Activated naive CD4-positive, alpha-beta T cell treated with anti-CD3 and anti-CD28 coated beads, Interleukin-2, amount 50 U/mL, for 24 hours (primary cell): Measurements from ENCODE around the gene TMEM91.

ENCODE experiments used
- H3K27ac Mint-ChIP-seq: one replicate; pipeline ENCODE4 v1.8.0; 2021; ENCODE audit warnings: mild to moderate bottlenecking, mixed read lengths
- H3K27me3 Mint-ChIP-seq: one replicate; pipeline ENCODE4 v1.8.0; 2021; ENCODE audit warnings: mixed read lengths
- H3K36me3 Mint-ChIP-seq: one replicate; pipeline ENCODE4 v1.8.0; 2021; ENCODE audit warnings: mixed read lengths
- H3K4me1 Mint-ChIP-seq: one replicate; pipeline ENCODE4 v1.8.0; 2021; ENCODE audit warnings: mixed read lengths
- H3K4me3 Mint-ChIP-seq: one replicate; pipeline ENCODE4 v1.8.0; 2021; ENCODE audit warnings: mild to moderate bottlenecking, mixed read lengths
- H3K9me3 Mint-ChIP-seq: one replicate; pipeline ENCODE4 v1.8.0; 2021; ENCODE audit warnings: mixed read lengths

Gene TMEM91

DNA sequence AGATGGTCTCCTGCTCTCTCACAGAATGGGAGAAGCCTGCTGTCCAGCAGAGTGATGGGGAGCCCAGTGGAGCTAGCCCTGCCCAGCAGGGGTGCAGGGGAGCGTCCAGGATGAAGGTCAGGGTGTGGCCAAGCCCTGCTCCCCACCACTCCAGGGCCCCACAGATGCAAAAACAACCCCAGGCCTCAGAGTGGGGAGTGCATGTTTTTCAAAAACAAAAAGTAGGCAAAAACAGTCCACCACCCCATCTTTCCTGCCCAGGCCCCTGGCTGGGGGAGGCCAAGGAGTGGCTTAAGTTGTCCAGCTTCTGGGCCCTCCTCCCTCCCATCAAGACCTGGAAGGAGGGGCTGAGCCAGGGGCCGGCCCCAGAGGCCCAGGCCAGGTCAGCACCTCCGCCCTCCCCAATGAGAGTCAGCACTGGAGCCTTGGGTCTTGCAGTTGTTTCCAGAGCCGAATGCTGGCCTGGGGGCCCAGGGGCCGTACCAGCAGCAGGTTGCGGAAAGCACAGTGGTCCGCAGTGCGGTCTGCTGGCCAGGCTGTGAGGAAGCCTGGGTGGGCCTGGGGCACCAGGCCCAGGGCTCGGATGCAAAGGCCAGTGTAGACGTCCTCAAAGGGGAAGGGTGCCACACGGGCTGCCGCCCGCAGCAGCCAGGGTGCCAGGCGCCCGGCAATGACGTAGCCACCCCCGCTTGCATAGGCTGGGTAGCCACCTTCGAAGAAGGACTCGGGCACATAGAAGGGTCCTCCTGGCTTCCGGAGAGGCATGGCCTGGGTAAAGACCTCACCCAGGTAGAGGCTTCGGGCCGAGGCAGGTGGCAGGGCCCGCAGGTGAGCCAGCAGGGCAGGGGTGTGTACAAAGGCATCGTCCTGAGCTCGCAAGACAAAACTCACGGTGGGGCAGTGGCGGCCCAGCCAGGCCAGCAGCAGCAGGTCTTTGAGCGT is 49.1 kb downstream of the TMEM91 start:
- Mint-ChIP-seq H3K36me3 (peaks cover 4% of the 10 kb centered on the region), H3K4me3 (no peak overlapping the region), H3K4me1 (peaks cover 24% of the 10 kb centered on the region), H3K27ac (no peak overlapping the region), H3K27me3 (no peaks in the 10 kb centered on the region), H3K9me3 (no peaks in the 10 kb centered on the region)

DNA sequence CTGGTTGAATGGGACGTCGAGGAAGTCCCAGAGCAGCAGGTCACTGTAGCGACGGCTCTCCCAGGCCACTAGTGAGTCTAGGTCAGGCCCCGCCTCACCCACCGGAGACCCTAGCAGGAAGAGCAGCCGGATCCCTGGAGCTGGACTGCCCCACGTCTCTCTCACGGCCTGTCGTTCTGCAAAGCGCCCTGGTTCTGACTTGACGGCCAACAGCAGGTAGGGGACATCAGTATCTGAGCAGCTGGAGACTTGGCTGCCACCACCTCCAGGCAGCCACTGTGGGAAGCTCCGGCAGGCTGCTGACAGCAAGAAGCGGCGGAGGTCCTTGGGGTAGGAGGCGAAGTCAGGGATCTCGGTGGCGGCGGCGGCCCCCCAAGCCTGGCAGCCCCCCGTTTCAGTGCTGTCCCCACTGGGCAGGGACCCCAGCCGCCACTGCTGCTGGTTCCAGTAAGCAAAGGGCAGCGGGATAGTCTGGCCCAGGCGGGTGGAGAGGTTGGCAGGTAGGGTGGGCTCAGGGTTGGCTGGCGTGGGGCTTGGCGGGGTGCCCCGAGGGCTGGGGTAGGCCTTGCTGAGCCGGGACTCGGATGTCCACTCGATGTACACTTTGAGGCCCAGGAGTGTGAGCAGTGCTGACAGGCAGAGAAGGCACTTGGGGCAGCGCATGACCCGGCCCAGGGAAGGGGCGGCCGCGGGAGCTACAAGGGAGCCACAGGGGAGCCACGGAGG is 49.9 kb downstream of the TMEM91 start:
- Mint-ChIP-seq H3K9me3 (no peaks in the 10 kb centered on the region), H3K27me3 (no peaks in the 10 kb centered on the region), H3K27ac (no peak overlapping the region), H3K4me3 (no peak overlapping the region), H3K36me3 (peaks cover 3% of the 10 kb centered on the region), H3K4me1 (peaks cover 24% of the 10 kb centered on the region)

DNA sequence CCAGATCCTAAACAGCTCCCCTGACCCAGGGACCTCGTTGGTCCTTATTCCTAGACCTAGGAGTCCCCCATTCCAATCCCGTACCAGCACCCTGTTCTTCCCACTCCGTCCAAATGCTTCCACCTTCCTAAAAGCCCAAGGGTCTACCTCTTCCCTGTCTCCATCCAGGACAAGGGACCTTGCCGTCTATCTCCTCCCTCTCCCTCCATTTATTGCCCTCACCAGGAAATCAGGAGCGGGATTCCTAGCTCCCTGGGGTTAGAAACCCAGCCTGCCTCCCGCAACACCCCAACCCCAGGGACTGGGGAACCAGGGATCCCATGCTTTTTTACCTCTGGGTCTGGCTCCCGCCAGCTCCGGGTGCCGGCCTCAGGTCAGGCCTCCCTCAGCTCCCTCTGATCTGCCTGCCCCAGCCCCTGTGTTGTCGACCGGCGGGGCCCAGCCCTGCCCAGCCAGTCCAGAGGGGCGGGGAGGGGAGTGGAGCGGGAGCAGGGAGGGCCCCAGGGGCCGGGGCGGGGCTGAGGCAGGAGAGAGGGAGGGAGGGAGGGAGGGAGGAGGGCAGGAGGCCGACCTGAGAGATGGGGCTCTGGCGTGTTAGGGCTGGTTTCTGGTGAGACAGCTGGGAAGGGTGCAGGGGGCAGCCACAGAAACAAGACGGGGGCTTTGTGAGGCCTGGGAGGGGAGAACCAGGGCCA is 50.8 kb downstream of the TMEM91 start, which contains the start of gene B3GNT8:
Gene B3GNT8 (minus strand): TSS at position 423 of the 695 bp plus-strand sequence. CDS start 596 bp downstream, outside the sequence.
- peak within 1 kb of the TSS; percentile 90 for H3K27ac Mint-ChIP-seq

GRCh38 chr19:41427647-41428480 is 51.5 kb downstream of the TMEM91 start:
- peak overlapping the region; percentile 86 for H3K4me3 Mint-ChIP-seq
- no peaks in the 10 kb centered on the region for H3K27me3 Mint-ChIP-seq
- H3K36me3 Mint-ChIP-seq = peaks cover under 1% of the 10 kb centered on the region
- H3K27ac Mint-ChIP-seq = peak overlapping the region; percentile 90
- peaks cover 24% of the 10 kb centered on the region for H3K4me1 Mint-ChIP-seq
- no peaks in the 10 kb centered on the region for H3K9me3 Mint-ChIP-seq

More for the DNA sequence above, 50.8 kb downstream of the TMEM91 start, which contains the start of gene B3GNT8:
- H3K36me3 Mint-ChIP-seq = peaks cover 3% of the 10 kb centered on the region
- H3K4me1 Mint-ChIP-seq = peaks cover 24% of the 10 kb centered on the region
- H3K4me3 Mint-ChIP-seq = peak within 1 kb of the TSS; percentile 86
- no peaks in the 10 kb centered on the region for H3K9me3 Mint-ChIP-seq
- H3K27me3 Mint-ChIP-seq = no peaks in the 10 kb centered on the region

GRCh38 chr19:41428481-41428859 is 52.1 kb downstream of the TMEM91 start:
- Mint-ChIP-seq H3K4me3 (peak overlapping the region; percentile 33), H3K27ac (no peak overlapping the region), H3K27me3 (no peaks in the 10 kb centered on the region)

DNA sequence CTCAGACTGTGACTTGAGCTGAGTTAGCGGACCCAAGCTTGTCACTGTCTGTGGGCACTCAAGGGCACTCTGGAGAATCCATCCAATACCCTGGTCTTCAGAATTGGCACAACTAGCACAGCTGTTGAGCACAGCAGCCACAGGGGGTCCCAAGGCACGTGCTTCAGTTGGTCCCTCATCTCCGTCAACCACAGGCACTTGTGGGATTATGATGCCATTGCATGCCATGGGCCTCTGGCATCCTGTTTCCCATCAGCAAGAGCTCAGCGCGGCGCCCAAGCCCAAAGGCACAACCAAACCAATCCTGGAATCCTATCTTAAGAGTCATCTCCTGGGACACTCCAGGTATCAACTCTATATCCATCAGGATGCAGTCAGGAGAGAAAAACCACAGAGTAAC is 54.6 kb downstream of the TMEM91 start:
- Mint-ChIP-seq H3K36me3 (no peaks in the 10 kb centered on the region), H3K27me3 (no peaks in the 10 kb centered on the region), H3K4me3 (no peak overlapping the region), H3K4me1 (peaks cover 28% of the 10 kb centered on the region), H3K27ac (no peak overlapping the region), H3K9me3 (no peaks in the 10 kb centered on the region)

More at GRCh38 chr19:41428481-41428859, 52.1 kb downstream of the TMEM91 start:
- Mint-ChIP-seq H3K36me3 (no peaks in the 10 kb centered on the region), H3K4me1 (peaks cover 24% of the 10 kb centered on the region), H3K9me3 (no peaks in the 10 kb centered on the region)

- H3K36me3 Mint-ChIP-seq = peaks cover 4% of the 10 kb centered on the region
- no peak overlapping the region for H3K27ac Mint-ChIP-seq
- H3K27me3 Mint-ChIP-seq = no peaks in the 10 kb centered on the region
- H3K4me3 Mint-ChIP-seq = no peak overlapping the region
- peaks cover 28% of the 10 kb centered on the region for H3K4me1 Mint-ChIP-seq
- H3K9me3 Mint-ChIP-seq = no peaks in the 10 kb centered on the region
These were observed 55.4 kb downstream of the TMEM91 start for GRCh38 chr19:41431426-41432386.

GRCh38 chr19:41433171-41433570 is 56.8 kb downstream of the TMEM91 start:
- Mint-ChIP-seq H3K4me3 (no peak overlapping the region), H3K36me3 (peaks cover 4% of the 10 kb centered on the region), H3K27me3 (no peaks in the 10 kb centered on the region), H3K27ac (no peak overlapping the region), H3K4me1 (peaks cover 20% of the 10 kb centered on the region), H3K9me3 (no peaks in the 10 kb centered on the region)
